ENCODE data around the gene TJP1.

Gene TJP1

DNA sequence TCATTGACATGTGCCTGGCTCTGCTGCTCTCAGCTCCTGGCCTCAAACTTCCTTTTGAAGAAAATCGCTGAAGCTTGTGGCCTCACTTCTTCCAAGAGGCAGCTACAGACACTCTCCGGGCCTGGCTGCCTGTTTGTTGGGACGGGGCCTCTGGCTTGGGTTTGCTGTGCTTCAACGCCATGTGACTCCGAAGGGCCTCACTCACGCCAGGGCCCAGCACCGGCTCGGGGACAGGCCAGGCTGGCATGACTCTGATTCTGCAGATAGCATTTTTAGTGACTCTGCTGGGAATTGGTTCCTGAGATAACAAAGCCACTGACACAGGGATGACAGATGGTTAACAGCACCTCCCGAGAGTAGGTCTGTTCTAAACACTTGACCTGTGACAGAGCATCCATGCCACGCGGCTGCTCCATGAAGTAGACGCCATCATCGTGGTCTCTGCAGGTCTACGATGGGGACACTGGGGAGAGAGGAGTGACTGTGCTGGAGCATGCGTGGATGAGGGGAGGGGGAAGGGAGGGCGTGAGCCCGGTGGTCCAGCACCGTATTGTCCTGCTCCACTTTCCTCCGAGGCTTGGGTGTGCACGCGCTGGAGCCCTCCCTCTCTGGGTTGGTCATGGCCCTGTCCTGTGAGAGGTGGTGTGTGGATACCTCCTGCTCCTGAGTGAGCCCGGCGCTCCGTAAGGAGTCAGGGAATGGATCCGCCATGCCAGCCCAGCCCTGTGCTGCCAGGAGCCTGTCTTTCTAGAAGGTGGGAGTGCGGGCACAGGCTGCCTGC is 133.6 kb downstream of the TJP1 start:
- no peak for FAIRE-seq

DNA sequence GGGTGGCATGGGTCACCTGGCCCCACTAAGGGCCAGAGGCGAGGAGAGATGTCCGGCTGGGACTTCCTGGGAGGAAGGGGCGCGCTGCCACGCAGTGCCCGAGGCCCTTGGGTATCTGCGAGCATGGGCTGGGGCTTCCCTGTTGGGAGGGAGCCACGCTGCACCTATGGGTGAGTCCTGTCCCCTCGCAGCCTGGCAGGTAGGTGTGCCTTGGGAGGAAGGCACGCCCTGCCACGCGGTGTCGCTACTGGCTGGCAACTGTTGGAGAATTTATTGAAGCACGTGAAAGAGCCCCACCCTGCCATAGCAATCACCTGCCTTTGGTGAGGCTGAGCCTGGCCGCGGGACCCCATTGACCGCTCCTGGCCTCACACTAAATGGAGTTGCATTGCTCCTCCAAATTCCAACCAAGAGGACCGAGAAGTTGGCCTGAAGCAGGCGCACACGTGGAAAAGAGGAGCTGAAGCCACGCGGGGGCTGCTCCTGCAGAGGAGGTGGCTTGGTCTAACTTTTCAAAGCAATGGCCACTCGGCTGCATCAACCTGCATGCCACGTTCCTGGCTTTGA is 134.2 kb downstream of the TJP1 start:
- no peak for DNase-seq (ENCODE audit: insufficient read length, low spot score)
- TF ChIP-seq POLR2A (IDR thresholded peaks at IDR 0.05; ENCODE audit: low read depth, low read length) = no peak
- FAIRE-seq = no peak

More for the DNA sequence above, 133.6 kb downstream of the TJP1 start:
- no peak for TF ChIP-seq POLR2A (IDR thresholded peaks at IDR 0.05; ENCODE audit: low read depth, low read length)
- no peak for DNase-seq (ENCODE audit: insufficient read length, low spot score)

DNA sequence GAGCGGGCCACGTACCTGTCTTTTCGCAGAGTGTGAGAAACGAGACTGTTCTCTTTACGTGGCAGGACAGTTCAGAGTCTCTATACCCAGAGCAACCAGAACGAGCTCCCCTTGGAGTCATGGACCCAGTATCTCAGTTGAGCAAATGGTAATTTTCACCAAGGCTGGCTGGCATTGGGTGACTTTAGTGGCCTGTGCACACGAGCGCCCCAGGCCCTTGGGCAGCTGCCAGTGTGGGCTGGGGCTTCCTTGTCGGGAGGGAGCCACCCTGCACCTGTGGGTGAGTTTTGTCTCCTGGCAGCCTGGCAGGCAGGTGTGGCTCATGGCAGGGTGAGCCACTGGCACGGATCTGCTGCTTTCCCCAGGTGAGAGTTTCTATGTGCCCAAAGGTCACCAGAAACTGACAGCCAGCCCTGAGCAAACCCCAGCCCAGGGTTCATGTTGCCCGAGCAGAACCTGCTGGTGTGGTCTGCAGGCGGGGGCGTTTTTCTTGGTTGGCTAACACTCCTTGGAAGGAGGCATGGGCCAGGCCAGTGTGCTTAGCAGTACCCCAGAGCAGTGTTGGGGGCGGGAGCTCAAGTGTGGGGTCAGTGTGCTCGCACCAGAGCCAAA is 135.0 kb downstream of the TJP1 start:
- TF ChIP-seq POLR2A (IDR thresholded peaks at IDR 0.05; ENCODE audit: low read depth, low read length) = no peak
- no peak for DNase-seq (ENCODE audit: insufficient read length, low spot score)
- no peak for FAIRE-seq

DNA sequence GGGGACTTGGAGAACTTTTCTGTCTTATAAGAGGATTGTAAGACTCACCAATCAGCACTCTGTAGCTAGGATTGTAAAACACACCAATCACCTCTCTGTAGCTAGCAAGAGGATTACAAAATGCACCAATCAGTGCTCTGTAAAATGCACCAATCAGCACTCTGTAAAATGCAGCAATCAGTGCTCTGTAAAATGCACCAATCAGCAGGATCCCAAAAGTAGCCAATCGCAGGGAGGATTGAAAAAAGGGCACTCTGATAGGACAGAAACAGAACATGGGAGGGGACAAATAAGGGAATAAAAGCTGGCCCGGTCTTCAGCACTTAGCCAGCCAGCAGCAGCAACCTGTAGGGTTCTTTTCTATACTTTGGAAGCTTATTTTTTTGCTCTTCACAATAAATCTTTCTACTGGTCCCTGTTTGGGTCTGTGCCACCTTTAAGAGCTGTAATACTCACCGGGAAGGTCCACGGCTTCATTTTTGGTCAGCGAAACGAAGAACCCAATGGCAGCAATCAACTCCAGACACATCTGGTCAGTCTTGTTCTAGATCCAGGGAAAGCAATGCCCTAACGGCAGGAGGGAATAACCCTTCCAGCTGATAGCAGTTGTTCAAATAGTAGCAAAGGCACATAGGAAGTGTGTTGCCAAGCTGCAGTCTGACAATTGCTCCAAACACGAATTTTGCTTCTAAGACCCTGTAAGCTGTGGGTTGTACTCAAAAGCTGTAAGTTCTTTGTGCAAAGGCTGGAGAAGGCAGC is 135.6 kb downstream of the TJP1 start:
- FAIRE-seq (no peak), DNase-seq (ENCODE audit: insufficient read length, low spot score) (no peak)
- no peak for TF ChIP-seq POLR2A (IDR thresholded peaks at IDR 0.05; ENCODE audit: low read depth, low read length)

DNA sequence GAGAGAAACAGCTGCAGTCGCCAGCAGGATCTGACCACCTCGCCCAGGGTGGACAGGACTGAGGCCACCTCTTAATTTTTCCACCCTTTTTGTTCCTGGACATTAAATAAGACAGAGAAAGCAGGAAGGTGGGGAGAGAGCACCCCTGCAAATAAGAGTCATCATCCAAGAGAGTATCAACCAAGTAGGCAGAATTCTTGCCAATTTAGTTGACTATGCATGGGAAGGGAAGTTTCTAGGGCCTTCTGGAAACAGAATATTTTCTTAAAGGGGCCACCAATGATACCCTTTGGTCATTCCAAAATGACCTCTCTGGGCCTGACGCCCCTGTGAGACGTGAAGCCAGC is 136.2 kb downstream of the TJP1 start:
- TF ChIP-seq POLR2A (IDR thresholded peaks at IDR 0.05; ENCODE audit: low read depth, low read length) = no peak
- DNase-seq (ENCODE audit: insufficient read length, low spot score) = no peak
- no peak for FAIRE-seq

DNA sequence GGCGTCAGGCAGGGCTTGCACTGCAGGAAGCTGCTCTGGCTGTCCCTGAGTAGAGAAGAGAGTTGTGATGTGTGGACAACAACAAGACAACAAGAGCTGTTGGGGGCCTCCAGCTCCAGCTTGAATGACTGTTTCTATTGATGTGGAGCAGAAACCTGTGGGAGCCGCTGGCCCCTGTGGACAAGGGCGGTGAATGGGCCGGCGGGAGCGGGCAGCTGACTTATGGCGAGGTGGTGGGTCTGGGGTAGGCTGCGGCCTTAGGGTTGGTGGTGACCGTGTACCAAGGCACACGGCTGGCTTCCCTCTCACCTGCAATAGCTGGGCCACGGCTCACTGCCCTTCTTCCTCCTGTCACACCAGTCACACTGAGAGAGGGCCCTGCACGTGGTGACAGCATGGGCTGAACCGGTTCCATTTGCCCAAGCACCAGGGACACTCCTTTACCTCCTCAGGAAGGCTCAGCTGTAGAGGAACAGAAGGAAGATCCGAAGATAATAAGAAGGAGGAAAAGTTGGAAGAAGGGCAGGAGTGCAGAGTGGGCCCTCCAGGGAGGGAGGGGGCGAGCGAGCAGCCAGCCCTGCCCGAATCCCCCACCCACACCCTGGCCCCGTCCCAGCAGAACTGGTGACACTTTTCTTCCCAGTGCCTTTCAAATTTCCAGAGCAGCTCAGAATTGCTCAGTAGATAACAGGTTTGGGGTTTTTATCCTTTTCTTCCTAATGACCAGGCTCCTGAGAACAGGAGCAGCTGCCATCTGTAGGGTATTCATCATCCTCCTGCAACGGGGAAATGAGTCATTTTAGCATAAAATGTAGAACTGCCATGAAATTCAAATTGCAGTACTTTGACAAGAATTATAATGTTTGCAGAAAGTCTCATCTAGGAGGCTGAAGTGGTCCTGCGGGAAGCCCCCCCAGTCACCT is 136.9 kb downstream of the TJP1 start:
- no peak for FAIRE-seq
- TF ChIP-seq POLR2A (IDR thresholded peaks at IDR 0.05; ENCODE audit: low read depth, low read length) = no peak
- DNase-seq (ENCODE audit: insufficient read length, low spot score) = peak; percentile 47

DNA sequence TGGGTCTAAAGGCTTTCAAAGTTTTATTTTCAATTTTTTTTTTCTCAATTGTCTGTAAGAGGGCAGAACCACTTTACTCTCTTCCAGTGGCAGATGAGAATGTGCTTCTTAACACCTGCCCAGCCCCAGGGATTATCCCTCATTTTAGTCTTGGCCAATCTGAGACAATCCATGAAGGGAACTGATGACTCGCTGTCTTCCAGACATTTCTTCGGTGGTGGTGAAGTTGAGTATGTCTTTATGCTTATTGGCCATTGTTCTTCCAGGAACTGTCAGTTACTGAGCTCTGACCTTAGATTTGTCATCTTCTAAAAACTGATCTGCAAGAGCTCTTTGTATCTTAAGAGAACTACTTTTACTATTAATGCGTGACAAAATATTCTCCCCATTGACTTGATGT is 139.5 kb downstream of the TJP1 start:
- no peak for TF ChIP-seq POLR2A (IDR thresholded peaks at IDR 0.05; ENCODE audit: low read depth, low read length)
- FAIRE-seq (no peak), DNase-seq (ENCODE audit: insufficient read length, low spot score) (no peak)

DNA sequence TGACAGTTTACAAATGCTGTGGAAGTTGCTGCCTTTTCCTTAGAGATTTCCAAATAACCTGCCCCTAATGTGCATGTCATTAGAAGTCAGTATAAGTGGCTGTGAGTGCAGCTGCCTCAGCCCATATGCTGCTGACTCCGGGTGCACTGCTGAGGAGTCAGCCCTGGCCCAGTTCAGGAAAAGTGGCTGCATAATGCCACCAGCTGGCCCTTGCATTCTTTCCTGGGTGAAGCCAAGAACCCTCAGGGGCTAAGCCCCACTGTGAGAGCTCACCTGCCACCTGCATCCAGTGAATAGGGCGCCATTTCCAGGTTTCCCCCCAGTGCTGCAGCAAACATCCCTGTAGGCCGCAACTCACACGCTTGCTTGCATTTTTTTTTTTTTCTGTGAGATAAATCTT is 139.9 kb downstream of the TJP1 start:
- FAIRE-seq (no peak), DNase-seq (ENCODE audit: insufficient read length, low spot score) (no peak)
- no peak for TF ChIP-seq POLR2A (IDR thresholded peaks at IDR 0.05; ENCODE audit: low read depth, low read length)

DNA sequence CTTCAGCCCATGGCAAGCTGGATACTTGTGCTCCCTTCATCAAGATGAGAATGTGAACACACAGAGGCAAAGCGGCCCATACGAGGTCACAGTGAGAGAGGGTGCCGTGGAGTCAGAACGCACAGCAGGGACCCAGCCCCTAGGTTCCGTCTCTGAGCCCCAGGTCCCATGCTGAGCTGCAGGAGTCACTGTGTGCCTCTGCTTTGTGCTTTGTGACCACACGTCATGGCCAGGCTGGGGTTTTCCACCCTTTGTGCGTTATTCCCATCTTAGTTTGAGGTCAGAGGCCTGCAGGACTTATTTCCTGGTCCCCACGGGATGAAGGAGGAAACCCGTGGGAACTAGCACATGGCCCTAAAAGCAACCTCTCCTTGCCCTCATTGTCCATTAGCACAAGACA is 140.3 kb downstream of the TJP1 start:
- DNase-seq (ENCODE audit: insufficient read length, low spot score) (no peak), FAIRE-seq (no peak)
- TF ChIP-seq POLR2A (IDR thresholded peaks at IDR 0.05; ENCODE audit: low read depth, low read length) = no peak

DNA sequence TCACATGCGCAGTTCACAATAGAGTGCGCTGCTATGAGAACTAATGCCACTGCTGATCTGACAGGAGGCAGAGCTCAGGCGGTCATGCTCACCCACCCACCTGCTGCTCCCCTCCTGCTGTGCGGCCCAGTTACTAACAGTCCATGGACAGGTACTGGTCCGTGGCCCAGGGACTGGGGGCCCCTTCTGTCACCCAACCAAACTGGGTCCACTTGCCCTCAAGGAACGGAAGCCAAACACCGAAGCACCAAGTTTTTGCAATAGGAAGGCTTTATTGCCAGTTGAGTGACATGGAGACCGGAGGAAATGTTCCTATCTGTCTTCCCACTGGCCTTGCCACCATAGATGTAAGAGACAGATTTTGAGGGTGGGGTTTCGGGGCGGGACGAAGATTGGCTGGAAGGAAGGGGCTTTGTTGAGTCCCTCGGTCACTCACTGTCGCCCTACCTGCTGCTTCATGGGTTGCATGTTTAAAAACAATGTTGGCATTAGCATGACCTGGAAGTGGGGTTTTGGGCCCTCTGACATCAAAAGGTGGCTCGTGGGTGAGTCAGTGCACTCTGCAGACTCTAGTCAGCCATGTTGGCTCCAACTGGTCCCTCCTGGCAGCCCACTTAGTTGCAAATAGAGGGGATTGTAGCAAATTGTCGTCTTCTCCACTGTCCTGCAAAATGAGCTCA is 141.0 kb downstream of the TJP1 start:
- FAIRE-seq (no peak), DNase-seq (ENCODE audit: insufficient read length, low spot score) (no peak)
- no peak for TF ChIP-seq POLR2A (IDR thresholded peaks at IDR 0.05; ENCODE audit: low read depth, low read length)

DNA sequence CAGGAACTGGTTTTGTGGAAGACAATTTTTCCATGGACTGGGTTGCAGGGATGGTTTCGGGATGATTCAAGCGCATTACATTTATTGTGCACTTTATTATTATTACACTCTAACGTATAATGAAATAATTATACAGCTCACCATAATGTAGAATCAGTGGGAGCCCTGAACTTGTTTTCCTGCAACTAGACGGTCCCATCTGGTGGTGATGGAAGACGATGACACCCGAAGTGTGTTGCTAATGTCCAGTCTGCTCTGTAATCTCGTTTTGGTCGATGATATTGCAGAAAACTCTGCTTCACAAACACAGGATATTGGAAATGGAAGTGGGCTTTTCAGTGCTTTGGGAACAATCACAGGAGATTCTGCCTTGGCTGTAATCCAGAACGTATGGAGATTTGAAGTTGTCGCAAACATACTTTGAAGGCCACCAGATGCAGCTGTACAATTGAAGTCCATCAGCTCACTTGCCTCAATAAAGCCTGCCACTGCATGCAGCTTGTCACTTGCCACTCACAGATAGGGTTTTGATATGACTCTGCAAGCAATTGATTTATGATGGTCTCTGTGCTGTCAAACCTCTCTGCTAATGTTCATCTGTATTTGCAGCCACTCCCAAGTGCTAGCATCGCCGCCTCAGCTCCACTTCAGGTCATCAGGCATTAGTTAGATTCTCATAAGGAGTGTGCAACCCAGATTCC is 141.7 kb downstream of the TJP1 start:
- FAIRE-seq (no peak), DNase-seq (ENCODE audit: insufficient read length, low spot score) (no peak)
- TF ChIP-seq POLR2A (IDR thresholded peaks at IDR 0.05; ENCODE audit: low read depth, low read length) = no peak

DNA sequence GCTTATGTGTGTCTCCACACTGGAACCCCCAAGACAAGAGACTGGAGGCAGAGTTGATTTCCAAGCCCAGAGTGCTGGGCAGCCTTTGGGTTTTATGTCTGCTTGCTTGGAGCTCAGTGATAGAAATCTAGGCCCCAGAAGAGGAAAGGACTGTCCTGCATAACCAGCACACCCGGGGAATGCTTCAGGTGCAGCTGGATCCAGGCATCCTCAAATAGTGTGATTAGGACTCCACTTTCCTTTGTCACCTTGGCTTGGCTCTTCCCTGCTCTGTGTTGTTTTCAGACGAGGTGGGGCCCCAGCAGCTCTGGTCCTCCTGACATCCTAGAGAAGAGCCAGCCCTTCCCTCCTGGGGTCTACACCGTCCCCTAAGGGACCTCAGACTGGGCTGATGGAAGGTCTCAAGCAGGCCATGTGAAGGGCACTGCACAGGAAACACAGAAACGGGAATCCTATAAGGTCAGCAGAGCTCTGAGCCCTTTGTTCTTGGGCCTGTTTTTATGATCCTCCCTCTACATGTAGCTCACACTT is 143.7 kb downstream of the TJP1 start:
- no peak for TF ChIP-seq POLR2A (IDR thresholded peaks at IDR 0.05; ENCODE audit: low read depth, low read length)
- FAIRE-seq (no peak), DNase-seq (ENCODE audit: insufficient read length, low spot score) (no peak)
